Activated CD4-positive, alpha-beta T cell treated with anti-CD3 and anti-CD28 coated beads for 4 hours (primary cell): ENCODE results near the gene ZSWIM3.
"Not testable (repeated sequence)": the region's sequence is repeated elsewhere in the genome, so short reads cannot be mapped to it uniquely, and the experiment has no call there.

ENCODE experiments used
- DNase-seq, 2 donors: peaks; one replicate each; pipeline ENCODE4 v3.0.0-alpha.2; 2020

ZSWIM3 gene

DNA sequence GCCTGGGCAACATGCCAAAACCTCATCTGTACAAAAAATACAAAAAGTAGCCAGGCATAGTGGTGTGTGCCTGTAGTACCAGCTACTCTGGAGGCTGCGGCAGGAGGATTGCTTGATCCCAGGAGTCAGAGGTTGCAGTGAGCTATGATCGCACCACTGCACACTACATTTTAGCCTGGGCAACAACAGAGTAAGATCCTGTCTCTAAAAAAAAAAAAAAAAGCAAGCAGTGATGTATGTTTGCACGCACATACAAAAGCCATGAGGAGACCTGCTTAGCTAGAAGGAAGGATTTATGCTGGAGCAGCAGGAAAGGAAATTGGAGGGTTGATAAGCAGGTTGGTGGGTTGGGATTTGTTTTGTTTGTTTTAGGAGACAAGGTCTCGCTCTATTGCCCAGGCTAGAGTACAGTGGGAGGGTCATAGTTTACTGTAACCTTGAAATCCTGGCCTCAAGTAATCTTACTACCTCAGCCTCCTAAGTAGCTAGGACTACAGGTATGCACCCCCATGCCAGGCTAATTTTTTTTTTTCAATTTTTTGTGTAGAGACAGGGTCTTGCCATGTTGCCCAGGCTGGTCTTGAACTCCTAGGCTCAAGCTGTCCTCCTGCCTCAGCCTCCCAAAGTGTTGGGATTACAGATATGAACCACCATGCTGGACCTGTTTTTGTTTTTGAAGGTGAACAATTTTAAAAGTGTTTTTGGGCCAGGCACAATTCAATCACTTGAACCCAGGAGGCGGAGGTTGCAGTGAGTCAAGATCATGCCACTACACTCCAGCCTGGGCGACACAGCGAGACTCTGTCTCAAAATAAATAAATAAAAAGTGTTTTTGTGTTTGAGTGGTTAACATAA is 4.0 kb downstream of the ZSWIM3 start:
- no peak for DNase-seq

DNA sequence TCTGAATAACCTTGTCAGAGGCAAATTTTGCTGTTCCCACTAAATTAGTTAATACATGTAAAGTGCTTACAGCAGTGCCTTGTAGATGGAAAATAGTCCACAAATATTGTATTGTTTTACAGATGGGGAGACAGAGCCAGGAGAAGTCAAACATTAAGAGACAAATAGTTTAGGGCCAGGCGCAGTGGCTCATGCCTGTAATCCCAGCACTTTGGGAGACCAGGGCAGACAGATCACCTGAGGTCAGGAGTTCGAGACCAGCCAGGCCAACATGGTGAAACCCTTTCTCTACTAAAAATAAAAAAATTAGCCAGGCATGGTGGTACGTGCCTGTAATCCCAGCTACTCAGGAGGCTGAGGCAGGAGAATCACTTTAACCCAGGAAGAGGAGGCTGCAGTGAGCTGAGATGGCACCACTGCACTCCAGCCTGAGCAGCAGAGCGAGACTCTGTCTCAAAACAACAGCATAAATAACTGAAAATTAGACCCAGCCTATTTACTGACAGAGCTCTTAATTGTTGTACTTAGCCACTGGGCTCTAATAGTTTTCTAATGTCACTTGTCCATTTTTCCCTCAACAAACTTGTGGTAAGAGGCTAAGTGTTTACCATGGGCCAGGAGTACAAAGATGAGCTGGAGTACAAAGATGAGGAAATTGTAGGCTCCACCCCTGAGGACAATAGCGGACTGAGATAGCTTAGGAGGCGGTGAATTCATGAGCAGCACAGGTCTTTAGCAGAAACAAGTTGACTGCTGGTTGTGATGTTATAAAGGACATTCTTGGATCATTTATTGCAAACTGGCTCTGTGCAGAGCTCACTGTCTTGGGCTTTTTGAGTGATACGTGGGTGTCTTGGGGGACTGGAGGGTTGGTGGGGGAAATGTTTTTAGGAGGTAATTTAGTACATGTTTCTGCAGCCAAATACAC is 6.4 kb downstream of the ZSWIM3 start:
- DNase-seq: no peak

DNA sequence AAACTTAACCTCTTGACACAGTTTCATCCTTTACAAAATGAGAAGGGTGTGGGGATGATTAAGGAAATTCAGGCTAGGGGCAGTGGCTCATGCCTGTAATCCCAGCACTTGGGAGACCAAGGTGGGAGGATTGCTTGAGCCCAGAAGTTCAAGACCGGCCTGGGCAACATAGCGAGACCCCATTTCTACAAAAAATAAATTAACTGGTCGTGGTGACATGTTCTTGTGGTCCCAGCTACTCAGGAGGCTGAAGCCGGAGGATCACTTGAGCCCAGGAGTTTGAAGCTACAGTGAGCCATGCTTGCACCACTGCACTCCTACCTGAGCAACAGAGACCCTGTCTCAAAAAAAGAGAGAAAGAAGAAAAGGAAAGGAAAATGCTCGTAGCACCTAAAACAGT is 9.0 kb downstream of the ZSWIM3 start:
- no peak for DNase-seq

DNA sequence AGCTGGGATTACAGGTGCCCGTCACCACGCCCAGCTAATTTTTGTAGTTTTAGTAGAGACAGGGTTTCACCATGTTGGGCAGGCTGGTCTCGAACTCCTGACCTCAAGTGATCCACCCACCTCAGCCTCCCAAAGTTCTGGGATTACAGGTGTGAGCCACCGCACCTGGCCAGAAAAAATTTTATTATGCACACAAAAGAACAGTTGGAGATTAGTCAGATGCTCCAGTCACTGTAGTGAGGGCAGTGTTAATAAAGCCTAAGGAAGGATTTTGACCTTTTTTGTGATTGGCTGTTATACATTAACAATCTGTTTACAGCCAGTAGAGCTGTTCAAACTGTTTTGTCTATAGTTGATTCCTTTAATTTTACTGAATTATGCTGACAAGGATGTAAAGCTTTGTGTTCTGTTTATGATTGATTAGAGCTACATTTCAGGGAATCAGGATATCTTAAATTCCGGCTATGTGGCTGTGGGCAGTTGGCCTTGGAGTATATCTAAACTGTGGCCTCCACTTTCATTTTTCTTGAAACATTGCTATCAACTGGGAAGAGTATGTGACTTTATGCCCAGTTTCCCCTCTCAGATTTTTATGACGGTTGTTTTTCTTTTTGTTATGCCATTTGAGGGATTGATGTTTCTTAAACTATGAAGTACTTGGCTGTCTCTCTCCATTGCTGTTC is 9.9 kb downstream of the ZSWIM3 start:
- no peak for DNase-seq

DNA sequence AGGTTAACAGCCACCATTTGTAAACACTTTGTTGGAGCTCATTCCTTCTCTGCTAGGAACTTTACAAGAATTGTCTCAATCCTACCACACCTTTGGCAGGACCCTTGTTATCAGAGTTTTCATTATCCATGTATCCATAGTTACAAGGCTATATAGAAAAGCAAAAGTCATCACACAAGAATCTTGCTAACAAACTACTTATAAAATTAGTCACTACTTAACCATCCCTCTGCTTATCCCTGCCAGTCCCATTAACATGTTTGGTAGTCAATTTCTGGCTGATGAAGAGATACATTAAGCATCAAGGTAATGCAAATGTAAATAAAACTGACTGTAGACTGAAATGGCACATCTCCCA is 10.4 kb downstream of the ZSWIM3 start:
- DNase-seq: no peak

DNA sequence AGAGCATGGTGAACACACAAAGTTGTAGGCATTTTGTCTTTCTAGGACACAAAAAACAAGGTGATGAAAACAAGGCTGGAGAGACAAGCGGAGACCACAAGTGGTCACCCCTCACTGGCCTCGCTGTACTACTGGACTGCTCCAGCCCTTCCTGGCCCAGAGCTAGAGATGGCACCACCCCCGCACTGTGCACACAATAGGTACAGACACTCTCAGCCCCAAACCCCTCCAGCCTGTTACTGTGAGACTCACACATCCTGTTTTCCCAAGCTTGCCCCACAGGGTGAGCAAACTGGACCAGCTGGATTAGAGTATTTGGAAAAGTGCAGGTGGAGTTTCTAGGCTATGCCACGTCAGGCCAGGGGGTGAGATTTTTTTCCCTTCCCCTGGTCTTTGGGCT is 15.2 kb downstream of the ZSWIM3 start:
- no peak for DNase-seq

DNA sequence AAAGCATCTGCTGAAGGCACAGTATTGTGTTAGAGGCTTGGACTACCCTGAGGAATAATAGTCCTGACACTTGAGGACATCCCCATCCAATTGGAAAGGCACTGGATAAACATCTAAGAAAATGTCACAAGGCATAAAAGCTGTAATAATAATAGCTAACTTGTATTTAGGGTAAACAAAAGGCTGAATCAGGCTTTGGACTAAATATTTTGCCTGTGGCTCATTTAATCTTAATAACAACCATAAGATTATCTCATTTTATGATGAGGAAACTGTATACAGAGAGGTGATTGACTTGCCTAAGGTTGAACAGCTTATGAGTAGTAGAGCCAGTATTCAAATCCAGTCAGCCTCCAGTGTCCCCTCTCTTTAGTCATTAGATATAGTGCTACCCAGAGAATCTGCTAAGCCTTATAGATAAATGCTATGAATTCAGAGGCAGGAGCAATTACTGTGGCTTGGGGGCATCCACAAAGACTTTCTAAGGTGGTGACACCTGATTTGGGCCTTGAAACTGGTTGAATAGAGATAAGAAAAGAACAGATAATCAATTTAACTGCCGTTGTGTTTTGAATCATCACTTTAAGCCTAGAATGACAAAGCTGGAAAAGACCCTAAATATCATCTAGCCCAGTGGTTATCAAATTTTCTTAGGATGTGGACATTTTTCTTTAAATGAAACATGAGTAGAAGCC is 16.1 kb downstream of the ZSWIM3 start:
- no peak for DNase-seq

DNA sequence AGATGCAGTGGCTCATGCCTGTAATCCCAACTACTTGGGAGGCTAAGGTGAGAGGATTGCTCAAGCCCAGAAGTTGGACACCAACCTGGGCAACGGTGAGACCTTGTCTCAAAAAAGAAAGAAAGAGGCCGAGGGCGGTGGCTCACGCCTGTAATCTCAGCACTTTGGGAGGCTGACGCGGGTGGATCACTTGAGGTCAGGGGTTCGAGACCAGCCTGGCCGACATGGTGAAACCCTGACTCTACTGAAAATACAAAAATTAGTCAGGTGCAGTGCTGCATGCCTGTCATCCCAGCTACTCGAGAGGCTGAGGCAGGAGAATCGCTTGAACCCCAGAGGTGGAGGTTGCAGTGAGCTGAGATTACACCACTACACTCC is 16.7 kb downstream of the ZSWIM3 start:
- DNase-seq: not testable (repeated sequence)

DNA sequence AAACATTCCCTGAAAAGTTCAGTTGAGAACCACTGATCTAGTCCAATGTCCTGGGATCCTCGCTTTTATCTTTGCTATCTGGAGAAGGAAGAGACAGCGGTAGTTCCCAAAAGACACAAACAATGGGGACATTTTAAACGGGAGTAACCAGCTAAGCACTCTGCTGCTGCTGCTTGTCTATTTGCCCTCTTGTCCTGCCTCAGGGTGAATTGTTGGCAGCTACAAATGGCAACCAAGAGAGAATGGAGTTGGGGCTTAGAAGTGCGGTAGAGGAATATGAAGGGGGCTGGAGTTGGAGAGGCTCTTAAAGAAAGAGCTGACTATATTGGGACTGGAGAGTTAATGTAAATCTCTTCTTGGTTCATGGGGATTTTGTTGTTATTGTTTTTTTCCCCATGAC is 17.2 kb downstream of the ZSWIM3 start:
- DNase-seq: no peak

DNA sequence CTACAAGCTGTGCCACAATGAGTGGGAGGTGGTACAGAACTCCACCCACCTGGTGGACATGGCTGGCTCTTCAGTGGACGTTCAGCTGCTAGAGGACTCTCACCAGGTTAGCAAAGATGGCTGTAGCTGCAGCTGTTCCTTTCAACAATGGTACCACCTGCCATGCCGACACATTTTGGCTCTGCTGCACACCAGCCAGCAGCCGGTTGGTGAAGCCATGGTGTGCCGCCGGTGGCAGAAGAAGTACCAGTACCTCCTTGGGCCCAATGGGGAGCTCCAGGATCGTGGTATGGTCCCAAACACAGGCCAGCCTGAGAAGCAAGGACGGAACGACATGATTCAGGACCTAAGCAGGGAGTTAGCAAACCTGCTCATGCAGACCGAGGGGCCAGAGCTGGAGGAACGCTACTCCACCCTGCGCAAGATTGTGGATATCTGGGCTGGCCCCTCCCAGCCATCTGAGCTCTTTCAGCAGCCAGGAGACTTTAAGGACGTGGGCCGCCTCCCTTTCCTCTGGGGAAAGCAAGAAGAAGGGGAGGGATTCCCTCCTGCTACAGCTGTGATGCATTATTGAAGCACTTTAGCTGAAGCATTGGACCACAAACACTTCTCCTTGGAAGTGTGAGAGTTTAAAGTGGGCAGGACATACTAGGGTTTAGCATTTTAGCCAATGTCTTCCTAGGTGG is 20.8 kb downstream of the ZSWIM3 start:
- no peak for DNase-seq

DNA sequence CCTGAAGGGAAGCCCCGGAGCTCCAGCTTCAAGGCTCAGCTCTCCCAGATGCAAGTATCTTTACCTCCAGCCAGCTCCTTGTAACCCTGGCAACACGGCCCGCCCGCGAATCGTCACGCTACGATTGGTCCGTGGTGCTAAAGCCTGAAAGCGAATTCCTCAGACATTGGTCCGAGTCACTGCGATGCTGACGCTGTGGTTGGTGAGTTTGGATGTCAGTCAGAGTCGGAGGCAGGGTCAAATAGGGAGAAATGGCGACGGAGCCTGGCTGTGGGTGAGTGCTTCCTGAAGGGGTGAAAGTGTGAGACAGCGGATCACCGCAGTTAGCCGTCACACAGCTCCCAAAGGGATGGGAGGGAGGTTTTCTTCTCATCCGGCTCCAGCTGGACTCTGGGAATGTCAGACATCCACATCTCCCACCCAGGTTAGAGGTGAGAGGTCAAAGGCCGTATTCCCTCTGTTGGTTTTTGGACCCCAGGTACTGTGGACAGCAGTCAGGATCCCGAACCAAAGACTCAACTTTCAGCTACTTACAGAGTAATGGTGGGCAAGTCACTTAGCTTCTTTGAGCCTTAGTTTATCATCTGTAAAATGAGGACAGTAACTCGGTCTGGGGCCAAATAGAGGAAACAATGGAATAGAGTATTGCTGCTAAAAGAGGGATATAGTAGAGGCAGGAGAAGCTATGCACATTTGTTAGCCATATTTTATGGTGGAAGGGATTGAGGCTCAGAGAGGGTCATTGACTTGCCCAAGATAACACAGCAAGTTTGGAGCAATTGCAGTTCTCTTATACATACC is 23.8 kb downstream of the ZSWIM3 start, which contains the start of gene ZSWIM1:
ZSWIM1 (plus strand) TSS at position 240 of the 801 bp plus-strand sequence. CDS start 1,366 bp downstream, outside the sequence.
- peak; percentile 96 to 99 for DNase-seq

DNA sequence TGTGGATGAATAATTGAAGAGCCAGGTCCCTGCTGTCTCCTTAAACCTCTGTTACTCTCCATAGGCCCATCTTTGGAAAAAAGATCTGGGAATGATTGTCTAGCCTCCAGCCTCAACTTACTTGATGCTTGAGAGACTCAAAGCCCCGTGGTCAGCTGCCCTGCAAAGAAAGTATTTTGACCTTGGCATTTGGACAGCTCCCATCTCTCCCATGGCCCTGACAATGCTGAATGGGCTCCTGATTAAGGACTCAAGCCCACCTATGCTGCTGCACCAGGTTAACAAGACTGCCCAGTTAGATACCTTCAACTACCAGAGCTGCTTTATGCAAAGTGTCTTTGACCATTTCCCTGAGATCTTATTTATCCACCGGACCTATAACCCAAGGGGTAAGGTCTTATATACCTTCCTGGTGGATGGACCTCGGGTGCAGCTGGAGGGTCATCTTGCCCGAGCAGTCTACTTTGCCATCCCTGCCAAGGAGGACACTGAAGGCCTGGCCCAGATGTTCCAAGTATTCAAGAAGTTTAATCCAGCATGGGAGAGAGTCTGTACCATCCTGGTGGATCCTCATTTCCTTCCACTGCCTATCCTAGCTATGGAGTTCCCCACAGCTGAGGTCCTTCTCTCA is 25.2 kb downstream of the ZSWIM3 start:
- DNase-seq: no peak

DNA sequence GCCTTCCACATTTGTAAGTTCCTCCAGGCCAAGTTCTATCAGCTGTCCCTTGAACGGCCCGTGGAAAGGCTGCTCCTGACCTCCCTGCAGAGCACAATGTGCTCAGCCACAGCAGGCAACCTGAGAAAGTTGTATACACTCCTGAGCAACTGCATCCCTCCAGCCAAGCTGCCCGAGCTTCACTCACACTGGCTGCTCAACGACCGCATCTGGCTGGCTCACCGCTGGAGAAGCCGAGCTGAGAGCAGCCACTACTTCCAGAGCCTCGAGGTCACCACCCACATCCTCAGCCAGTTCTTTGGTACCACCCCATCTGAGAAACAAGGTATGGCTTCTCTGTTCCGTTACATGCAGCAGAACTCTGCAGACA is 25.7 kb downstream of the ZSWIM3 start:
- DNase-seq: no peak

DNA sequence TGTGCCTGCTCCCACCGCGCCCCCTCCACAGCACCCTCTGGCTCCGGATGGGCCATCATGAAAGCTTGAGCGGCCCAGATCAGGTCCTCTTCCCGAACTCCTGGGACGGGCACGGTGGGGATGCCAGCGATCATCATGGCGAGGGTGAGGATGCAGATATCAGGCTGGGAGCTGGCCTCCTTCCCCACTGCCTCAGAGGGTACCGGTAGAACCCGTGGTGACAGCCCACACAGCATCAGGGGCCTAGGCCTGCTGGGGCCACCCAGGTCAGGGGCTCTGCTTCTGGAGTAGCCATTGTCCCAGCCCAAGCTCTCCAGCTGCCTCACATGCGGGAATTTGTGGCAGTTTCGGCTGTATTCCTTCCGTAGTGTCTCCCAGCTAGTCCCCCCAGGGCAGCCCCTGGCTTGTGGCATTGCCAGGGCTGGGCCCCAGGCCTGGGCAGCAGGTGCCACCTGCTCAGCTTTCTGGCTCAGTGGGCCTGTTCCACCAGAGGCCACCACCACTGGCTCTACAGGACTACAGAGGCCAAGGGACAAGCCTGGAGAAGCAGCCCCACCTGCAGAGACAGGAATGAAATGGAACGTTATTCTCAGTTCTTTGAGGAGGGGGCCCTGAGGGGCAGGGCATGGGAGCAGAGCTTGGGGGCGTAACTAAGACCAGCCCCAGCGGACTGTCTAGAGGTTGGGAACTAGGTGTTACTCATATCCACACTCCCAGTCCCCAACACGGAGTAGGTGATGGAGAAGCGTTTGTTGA is 29.4 kb downstream of the ZSWIM3 start:
- DNase-seq: no peak

DNA sequence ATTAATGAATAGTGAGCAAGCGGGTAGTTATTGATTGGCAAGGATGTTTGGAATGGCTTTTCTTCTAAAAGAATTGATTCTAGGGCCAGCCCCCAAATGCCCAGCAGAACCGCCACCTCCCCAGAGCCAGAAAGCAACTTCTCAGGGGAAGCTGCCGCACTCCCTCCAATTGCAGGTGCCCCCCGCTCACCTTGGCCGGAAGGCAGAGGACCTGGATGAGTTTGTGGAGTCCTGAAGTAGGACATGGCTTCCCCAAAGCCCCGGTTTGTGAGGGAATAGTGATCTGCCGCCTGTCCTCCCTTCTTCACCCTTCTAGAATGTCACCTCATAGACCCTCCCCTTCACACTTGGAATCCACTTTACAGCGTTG is 29.9 kb downstream of the ZSWIM3 start, which contains the start of gene SPATA25:
SPATA25 (minus strand) TSS at position 277 of the 370 bp plus-strand sequence; CDS start at position 245, 32 bp downstream.
- DNase-seq: no peak

DNA sequence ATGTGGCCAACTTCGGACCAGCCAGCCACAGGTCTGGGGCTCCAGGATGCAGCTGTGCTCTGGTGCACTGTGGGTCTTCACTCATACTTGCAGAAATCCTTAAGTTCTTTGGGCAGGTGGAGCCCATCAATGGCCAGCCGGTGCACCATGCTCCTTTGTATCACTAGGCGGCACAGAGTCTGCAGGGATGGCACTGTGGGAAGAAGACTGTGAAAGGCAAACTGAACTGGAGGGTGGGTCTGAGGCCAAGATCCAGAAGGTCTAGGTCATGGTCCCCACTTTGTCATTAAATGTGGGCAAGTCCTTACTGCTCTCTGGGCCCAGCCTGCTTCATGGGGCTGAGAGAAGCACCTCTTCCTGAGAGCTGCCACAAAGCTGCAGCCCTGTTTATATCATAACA is 31.3 kb downstream of the ZSWIM3 start:
- no peak for DNase-seq

DNA sequence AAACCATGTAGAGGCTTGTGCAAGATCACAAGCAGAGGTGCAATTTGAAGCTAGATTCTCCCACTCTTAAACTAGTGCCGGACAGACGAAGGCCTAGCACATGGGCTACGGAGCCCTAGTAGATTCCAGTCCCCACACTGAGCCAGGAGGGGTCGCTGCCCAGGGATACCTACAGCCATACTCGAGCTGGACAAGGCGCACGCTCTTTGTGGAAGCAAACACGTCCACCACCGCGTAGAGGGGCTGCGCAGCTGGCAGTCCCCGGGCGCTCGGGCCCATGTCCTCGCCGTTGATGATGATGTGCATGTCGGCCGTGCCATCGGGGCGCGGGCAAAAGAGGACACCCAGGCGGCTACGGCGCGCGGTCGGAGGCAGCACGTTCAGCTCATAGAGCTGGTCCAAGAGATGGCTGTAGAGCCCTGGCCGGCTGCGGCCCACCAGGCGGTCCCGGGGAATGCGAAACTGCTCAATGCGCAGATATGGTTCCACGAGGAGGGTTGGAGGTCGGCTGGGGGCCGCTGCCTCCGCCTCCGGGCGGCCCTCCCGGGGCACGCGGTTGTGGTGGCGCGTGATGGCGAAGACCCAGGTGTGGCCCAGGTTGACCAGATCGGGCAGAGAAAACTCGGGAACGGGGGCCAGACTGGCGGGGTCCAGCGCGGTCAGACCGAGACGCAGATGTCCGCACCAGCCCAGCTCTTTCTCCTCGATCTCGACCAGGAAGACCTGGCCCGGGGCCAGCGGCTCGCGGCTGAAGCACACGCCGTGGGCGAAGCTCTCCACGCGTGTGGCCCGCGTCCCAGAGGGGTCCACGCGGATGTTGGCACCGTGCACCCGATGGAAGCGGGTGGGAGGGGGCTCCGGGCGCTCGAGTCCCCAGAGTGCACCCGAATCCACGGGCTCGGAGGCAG is 32.9 kb downstream of the ZSWIM3 start:
- DNase-seq: peak; percentile 47 to 53
